GM12801 (cell line): Measurements from ENCODE around the gene TICRR.

ENCODE experiments used
- TF ChIP-seq, protein P1 (sequence below): IDR thresholded peaks from one replicate; pipeline ENCODE4 v1.5.1; 2011; ENCODE audit warnings: control low read depth; ENCODE audit not compliant: insufficient read length; ENCODE audit errors: extremely low read depth

The TICRR gene

DNA sequence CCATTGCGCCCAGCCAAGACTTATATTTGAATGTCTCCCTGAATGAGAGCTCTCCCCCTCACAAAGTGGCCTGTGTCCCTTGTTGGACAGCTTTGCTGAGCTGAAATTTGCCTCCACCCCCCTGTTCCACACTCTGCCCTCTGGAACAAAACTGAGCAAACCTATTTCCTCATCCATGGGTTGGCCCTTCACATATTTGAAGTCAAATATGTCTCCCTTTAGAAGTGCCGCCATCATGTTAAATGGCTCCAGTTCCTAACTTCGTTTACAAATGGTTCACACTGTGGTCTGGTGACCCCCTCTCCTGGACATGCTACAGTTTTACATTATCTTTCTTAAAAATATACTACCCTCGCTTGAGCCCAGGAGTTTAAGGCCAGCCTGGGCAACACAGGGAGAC lies 99.3 kb downstream of the TICRR start:
- TF ChIP-seq, protein P1, sequence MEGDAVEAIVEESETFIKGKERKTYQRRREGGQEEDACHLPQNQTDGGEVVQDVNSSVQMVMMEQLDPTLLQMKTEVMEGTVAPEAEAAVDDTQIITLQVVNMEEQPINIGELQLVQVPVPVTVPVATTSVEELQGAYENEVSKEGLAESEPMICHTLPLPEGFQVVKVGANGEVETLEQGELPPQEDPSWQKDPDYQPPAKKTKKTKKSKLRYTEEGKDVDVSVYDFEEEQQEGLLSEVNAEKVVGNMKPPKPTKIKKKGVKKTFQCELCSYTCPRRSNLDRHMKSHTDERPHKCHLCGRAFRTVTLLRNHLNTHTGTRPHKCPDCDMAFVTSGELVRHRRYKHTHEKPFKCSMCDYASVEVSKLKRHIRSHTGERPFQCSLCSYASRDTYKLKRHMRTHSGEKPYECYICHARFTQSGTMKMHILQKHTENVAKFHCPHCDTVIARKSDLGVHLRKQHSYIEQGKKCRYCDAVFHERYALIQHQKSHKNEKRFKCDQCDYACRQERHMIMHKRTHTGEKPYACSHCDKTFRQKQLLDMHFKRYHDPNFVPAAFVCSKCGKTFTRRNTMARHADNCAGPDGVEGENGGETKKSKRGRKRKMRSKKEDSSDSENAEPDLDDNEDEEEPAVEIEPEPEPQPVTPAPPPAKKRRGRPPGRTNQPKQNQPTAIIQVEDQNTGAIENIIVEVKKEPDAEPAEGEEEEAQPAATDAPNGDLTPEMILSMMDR: no peak

DNA sequence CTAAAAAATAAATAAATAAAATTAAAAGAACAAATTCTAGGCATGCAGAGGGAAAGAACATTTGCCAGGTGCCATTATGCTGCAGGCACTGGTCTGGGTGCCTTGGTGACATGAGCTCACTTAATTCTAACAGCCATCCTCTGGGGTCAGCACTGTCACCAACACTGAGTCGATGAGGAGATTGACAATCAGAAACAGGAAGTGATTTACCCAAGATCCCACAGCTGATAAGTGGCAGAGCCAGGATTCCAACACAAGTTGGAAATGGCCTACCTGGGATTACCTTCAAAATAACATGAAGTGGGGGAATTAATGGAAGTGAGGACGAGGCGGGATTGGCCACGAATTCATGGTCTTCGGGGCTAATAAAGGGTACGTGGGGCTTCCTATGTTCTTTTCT lies 100.3 kb downstream of the TICRR start:
- TF ChIP-seq, protein P1: no peak

DNA sequence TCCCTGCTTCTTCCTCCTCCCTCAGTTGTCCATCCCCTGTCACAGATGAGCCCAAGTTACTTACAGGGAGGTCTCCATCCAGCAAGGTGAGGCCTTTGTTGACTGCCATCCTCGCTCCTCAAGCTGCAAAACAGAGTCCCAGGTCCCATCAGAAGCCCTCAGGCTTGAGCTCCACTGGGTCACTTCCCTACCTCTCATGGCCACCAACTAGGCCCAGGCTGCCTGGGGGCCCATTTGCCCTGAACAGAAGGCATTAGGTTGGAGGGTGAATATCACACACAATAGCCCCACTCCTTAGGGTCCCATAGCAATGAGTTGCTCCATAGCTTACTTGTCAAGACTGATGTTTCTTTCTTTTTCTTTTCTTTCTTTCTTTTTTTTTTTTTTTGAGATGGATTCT lies 102.1 kb downstream of the TICRR start:
- TF ChIP-seq, protein P1: no peak
